HEK293 (cell line): Measurements from ENCODE around the gene MBP.
A peak's percentile ranks its signal among the peaks of the same experiment; 100 is the strongest.

Source experiments
- CTCF ChIA-PET: fragments of 350-600 bp; formaldehyde crosslinking; extraction: SDS; loops from one replicate; lab custom pipeline; 2021; ENCODE audit warnings: antibody characterized with exemption; lab: Yijun Ruan, JAX
- POLR2A ChIA-PET: fragments of 300-600 bp; formaldehyde crosslinking; extraction: SDS; loops from one replicate; lab custom pipeline; 2020; ENCODE audit warnings: antibody characterized with exemption, inconsistent platforms; lab: Yijun Ruan, JAX
- H3K27ac ChIP-seq: fragments of 200-500 bp; sonication (Bioruptor generic); 2 replicates; pipeline ENCODE4 v1.5.1; 2014; ENCODE audit warnings: low read depth, low read length, control low read depth, inconsistent platforms; ENCODE audit errors: extremely low read depth
- H3K36me3 ChIP-seq, 2 experiments: fragments of 200-500 bp in 1 of 2; sonication (Bioruptor generic) in 1 of 2; 1 replicate in 1 of 2; 2 replicates in 1 of 2; pipeline ENCODE4 v1.5.1; 2014 to 2017; ENCODE audit warnings: inconsistent platforms in 2 of 2, low read length in 2 of 2; ENCODE audit not compliant: control insufficient read depth in 2 of 2, insufficient read depth in 1 of 2
- H3K4me1 ChIP-seq: fragments of 200-500 bp; sonication (Bioruptor generic); 2 replicates; pipeline ENCODE4 v1.5.1; 2014; ENCODE audit warnings: mild to moderate bottlenecking, low read length, inconsistent platforms; ENCODE audit not compliant: control insufficient read depth, insufficient read depth
- H3K4me3 ChIP-seq: 2 replicates; pipeline ENCODE4 v1.5.1; 2011; ENCODE audit warnings: low read depth, mild to moderate bottlenecking, control low read depth, low read length, moderate library complexity
- H3K9me3 ChIP-seq: fragments of 200-500 bp; sonication (Bioruptor generic); 2 replicates; pipeline ENCODE4 v1.5.1; 2014; ENCODE audit warnings: low read depth, low read length, inconsistent platforms; ENCODE audit not compliant: control insufficient read depth, insufficient read depth
- EGR2 ChIP-seq: fragments of 450-650 bp; formaldehyde crosslinking; IDR thresholded peaks from 2 replicates; pipeline ENCODE4 v1.5.1; 2016; ENCODE audit warnings: low read depth, missing biosample characterization, missing genetic modification characterization
- GFI1B ChIP-seq: fragments of 450-650 bp; formaldehyde crosslinking; IDR thresholded peaks from 2 replicates; pipeline ENCODE4 v1.5.1; 2016; ENCODE audit warnings: missing biosample characterization, missing genetic modification characterization
- HOXD13 ChIP-seq: sonication (generic); formaldehyde crosslinking; IDR thresholded peaks from 2 replicates; pipeline ENCODE4 v1.8.0; 2022; ENCODE audit warnings: missing genetic modification reagents, borderline replicate concordance
- SALL2 ChIP-seq: fragments of 450-650 bp; formaldehyde crosslinking; IDR thresholded peaks from 2 replicates; pipeline ENCODE4 v1.5.0; 2017; ENCODE audit warnings: missing biosample characterization, mild to moderate bottlenecking, missing genetic modification characterization, borderline replicate concordance
- SCRT1 ChIP-seq: fragments of 450-650 bp; formaldehyde crosslinking; IDR thresholded peaks from 2 replicates; pipeline ENCODE4 v1.5.1; 2016; ENCODE audit warnings: missing biosample characterization, missing genetic modification characterization, borderline replicate concordance
- SCRT2 ChIP-seq: fragments of 450-650 bp; formaldehyde crosslinking; IDR thresholded peaks from 2 replicates; pipeline ENCODE4 v1.5.1; 2016; ENCODE audit warnings: missing biosample characterization, missing genetic modification characterization
- TRIM28 ChIP-seq: IDR thresholded peaks from 2 replicates; pipeline ENCODE4 v1.6.1; 2011; ENCODE audit warnings: low read length, control low read depth, borderline replicate concordance
- ZBTB1 ChIP-seq: fragments of 450-650 bp; formaldehyde crosslinking; IDR thresholded peaks from 2 replicates; pipeline ENCODE4 v1.5.1; 2016; ENCODE audit warnings: missing biosample characterization, missing genetic modification characterization
- ZFHX2 ChIP-seq: fragments of 450-650 bp; formaldehyde crosslinking; conservative IDR thresholded peaks from 2 replicates; pipeline ENCODE4 v1.5.1; 2016; ENCODE audit warnings: missing biosample characterization, missing genetic modification characterization
- ZNF10 ChIP-seq: fragments of 450-650 bp; formaldehyde crosslinking; IDR thresholded peaks from 2 replicates; pipeline ENCODE4 v1.5.1; 2017; ENCODE audit warnings: missing biosample characterization, missing genetic modification characterization
- ZNF133 ChIP-seq: fragments of 450-650 bp; formaldehyde crosslinking; IDR thresholded peaks from 2 replicates; pipeline ENCODE4 v1.5.1; 2016; ENCODE audit warnings: missing biosample characterization, missing genetic modification characterization
- ZNF169 ChIP-seq: fragments of 450-650 bp; formaldehyde crosslinking; IDR thresholded peaks from 2 replicates; pipeline ENCODE4 v1.5.1; 2016; ENCODE audit warnings: missing biosample characterization, missing genetic modification characterization
- ZNF24 ChIP-seq: fragments of 450-650 bp; formaldehyde crosslinking; IDR thresholded peaks from 2 replicates; pipeline ENCODE4 v1.5.1; 2016; ENCODE audit warnings: missing biosample characterization, missing genetic modification characterization
- ZNF514 ChIP-seq: fragments of 450-650 bp; formaldehyde crosslinking; IDR thresholded peaks from 2 replicates; pipeline ENCODE4 v1.5.1; 2016; ENCODE audit warnings: missing biosample characterization, missing genetic modification characterization
- ZNF610 ChIP-seq: fragments of 450-650 bp; formaldehyde crosslinking; IDR thresholded peaks from 2 replicates; pipeline ENCODE4 v1.5.1; 2016; ENCODE audit warnings: missing biosample characterization, missing genetic modification characterization, borderline replicate concordance
- ZNF707 ChIP-seq: fragments of 450-650 bp; formaldehyde crosslinking; IDR thresholded peaks from 2 replicates; pipeline ENCODE4 v1.5.1; 2016; ENCODE audit warnings: missing biosample characterization, missing genetic modification characterization
- ZNF777 ChIP-seq: fragments of 450-650 bp; formaldehyde crosslinking; IDR thresholded peaks from 2 replicates; pipeline ENCODE4 v1.5.1; 2017; ENCODE audit warnings: missing biosample characterization, missing genetic modification characterization, borderline replicate concordance
- ZSCAN23 ChIP-seq: fragments of 450-650 bp; formaldehyde crosslinking; IDR thresholded peaks from 2 replicates; pipeline ENCODE4 v1.5.1; 2016; ENCODE audit warnings: missing biosample characterization, missing genetic modification characterization
- TF ChIP-seq, protein P1 (sequence below): fragments of 450-650 bp; formaldehyde crosslinking; IDR thresholded peaks from 2 replicates; pipeline ENCODE4 v1.5.1; 2016; ENCODE audit warnings: missing biosample characterization, missing genetic modification characterization, borderline replicate concordance
- TF ChIP-seq, protein P2 (sequence below): fragments of 450-650 bp; formaldehyde crosslinking; IDR thresholded peaks from 2 replicates; pipeline ENCODE4 v1.5.1; 2016; ENCODE audit warnings: missing biosample characterization, missing genetic modification characterization

Gene MBP

DNA sequence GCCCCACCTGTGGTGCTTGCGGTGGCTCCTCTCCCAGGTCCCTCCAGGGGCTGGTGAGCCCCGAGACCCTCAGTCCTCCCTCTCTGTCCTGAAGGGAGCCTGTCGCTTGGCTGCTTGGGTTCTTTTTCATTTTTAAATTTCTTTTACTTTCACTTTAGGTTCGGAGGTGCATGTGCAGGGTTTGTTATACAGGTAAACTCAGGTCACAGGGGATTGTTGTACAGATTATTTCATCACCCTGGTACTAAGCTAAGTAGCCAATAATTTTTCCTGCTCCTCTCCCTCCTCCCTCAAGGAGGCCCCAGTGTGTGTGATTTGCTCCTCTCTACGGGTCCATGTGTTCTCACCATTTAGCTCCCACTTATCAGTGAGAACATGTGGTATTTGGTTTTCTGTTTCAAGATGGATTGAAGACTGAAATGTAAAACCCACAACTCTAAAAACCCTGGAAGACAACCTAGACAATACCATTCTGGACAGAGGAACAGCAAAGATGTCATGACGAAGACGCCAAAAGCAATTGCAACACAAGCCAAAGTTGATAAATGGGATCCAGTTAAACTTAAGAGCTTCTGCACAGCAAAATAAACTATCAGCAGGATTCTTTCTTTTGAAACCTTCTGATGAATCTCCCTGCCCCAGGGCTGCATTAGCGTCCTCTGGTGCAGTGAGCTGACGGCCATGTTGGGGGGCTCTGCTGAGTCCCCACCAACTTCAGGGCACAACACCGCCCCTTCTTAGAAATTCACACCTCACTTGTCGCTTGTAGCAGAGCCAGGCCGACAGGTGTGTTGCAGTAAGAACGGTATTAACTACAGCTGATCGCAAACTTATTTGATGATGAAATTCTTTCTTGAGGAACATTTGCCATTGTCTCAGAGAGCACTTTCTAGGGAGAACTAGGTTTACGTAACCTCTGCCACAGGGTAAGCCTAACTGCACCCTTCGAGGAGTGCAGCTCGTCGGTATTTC lies 174.9 kb downstream of the MBP start:
- no peaks in the 10 kb centered on the region for H3K9me3 ChIP-seq
- ChIA-PET POLR2A (no interaction called here), CTCF (interaction anchor here (0.9 to 1.9 kb wide), 3 partner anchors 25 to 156 kb away, joined by 4 to 6 read pairs (median 4); no protein-coding TSS in a partner anchor)
- H3K27ac ChIP-seq, result no peak overlapping the region
- no peak overlapping the region for H3K4me3 ChIP-seq
- H3K4me1 ChIP-seq, result peaks cover 11% of the 10 kb centered on the region
- TF ChIP-seq ZNF24 (tag by site-specific recombination) (no peak), SCRT1 (tag by site-specific recombination) (peak; percentile 63; the same call in 1 of the 2 replicates), SCRT2 (tag by site-specific recombination) (peak; percentile 74)
- H3K36me3 ChIP-seq, result peaks cover 9 to 67% of the 10 kb centered on the region in 2 experiments

DNA sequence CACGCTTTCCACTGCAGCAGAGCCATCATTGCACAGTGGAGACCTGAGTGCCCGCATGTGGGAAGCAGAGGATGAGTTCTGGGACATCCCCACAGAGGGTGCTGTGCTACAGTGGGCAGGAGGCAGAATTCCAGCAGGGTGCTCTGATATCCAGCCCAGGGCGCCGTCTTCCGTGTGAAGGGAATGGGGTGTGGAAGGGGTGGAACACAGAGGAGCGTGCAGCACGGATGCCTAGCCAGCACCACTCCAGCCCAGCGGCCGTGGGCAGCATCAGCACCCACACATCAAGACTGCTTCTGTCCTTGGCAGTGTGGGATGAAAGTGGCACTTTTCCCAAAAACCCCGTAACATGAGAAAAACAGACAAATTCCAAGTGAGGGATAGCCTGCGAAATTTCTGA lies 175.9 kb downstream of the MBP start:
- ChIA-PET POLR2A (no interaction called here), CTCF (no interaction called here)
- TF ChIP-seq HOXD13, result no peak
- peak; percentile 75 for TF ChIP-seq ZFHX2
- peak; percentile 41; the same call in 1 of the 2 replicates for TF ChIP-seq EGR2
- TF ChIP-seq TRIM28, result no peak
- TF ChIP-seq, all 188 proteins: peak for 2
- no peak overlapping the region for H3K4me3 ChIP-seq
- no peaks in the 10 kb centered on the region for H3K9me3 ChIP-seq
- no peak overlapping the region for H3K27ac ChIP-seq
- peaks cover 11% of the 10 kb centered on the region for H3K4me1 ChIP-seq
- peaks cover 17 to 77% of the 10 kb centered on the region in 2 experiments for H3K36me3 ChIP-seq

DNA sequence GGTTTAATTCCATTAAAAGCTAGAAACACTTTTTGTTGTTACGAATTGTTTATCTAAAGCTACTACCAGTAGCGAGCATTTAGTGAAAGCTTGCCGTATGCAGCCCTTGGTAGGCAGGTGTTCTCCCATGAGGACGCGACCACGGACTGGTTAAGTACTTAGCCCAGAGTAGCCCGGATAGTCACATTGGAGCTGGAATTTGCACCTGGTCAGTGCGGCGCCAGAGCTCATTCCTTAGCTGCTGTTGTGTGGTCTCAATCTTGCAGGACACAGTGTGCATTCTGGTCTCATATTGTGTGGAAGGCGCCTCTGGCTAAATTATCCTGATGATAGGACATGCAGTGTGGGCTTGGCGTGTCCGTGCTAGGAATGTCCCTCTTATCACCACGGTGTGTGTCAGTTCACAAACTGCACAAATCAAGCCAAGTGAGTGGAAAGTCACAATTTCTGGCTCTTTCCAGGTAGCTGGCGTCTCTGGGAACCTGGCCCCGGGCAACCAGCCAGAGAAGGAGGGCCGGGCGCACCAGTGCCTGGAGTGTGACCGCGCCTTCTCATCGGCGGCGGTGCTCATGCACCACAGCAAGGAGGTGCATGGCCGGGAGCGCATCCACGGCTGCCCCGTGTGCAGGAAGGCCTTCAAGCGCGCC lies 176.9 kb downstream of the MBP start:
- peaks cover 14 to 78% of the 10 kb centered on the region in 2 experiments; a peak in 2 of 3 replicates for H3K36me3 ChIP-seq
- TF ChIP-seq ZNF169 (tag by site-specific recombination), result no peak
- TF ChIP-seq SALL2 (tag by site-specific recombination), result no peak
- TF ChIP-seq, protein P1, sequence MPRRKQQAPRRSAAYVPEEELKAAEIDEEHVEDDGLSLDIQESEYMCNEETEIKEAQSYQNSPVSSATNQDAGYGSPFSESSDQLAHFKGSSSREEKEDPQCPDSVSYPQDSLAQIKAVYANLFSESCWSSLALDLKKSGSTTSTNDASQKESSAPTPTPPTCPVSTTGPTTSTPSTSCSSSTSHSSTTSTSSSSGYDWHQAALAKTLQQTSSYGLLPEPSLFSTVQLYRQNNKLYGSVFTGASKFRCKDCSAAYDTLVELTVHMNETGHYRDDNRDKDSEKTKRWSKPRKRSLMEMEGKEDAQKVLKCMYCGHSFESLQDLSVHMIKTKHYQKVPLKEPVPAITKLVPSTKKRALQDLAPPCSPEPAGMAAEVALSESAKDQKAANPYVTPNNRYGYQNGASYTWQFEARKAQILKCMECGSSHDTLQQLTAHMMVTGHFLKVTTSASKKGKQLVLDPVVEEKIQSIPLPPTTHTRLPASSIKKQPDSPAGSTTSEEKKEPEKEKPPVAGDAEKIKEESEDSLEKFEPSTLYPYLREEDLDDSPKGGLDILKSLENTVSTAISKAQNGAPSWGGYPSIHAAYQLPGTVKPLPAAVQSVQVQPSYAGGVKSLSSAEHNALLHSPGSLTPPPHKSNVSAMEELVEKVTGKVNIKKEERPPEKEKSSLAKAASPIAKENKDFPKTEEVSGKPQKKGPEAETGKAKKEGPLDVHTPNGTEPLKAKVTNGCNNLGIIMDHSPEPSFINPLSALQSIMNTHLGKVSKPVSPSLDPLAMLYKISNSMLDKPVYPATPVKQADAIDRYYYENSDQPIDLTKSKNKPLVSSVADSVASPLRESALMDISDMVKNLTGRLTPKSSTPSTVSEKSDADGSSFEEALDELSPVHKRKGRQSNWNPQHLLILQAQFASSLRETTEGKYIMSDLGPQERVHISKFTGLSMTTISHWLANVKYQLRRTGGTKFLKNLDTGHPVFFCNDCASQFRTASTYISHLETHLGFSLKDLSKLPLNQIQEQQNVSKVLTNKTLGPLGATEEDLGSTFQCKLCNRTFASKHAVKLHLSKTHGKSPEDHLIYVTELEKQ, result no peak
- TF ChIP-seq ZNF514 (tag by site-specific recombination), result no peak
- ChIA-PET CTCF (interaction anchor here (0.6 to 1.3 kb wide), 3 partner anchors 41 to 154 kb away, joined by 3 to 4 read pairs (median 3); no protein-coding TSS in a partner anchor), POLR2A (no interaction called here)
- peaks cover 11% of the 10 kb centered on the region for H3K4me1 ChIP-seq
- no peak overlapping the region for H3K4me3 ChIP-seq
- no peak overlapping the region for H3K27ac ChIP-seq
- no peaks in the 10 kb centered on the region for H3K9me3 ChIP-seq

DNA sequence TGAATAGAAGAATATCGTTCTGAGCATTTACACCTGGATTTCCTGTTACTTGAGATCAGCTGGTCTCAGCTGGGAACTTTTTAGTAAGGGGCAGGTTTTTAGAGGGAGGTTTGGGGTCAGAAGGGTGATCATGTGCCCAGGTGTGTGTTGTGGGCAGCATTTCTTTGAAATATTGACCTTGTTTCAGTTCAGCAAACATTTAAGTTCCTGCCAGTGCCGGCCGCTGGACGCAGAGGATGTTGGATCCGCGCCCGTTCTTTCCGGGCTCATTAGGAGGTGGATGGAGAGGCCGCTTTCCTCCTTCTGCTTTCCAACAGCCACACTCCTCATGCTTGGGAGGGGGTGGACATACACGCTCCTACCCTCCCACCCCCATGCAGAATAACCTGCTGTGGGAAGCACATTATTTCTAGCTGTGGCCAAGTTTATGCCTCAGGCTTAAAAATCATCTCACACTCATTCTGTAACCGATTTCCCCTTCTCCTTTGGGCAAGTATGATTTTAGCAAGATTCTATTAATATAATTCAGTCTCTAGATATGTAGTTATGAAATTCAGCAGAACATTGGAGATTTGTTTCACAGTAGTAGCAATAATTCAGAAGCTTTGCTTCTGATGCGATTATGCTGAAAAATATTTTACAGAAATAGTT lies 178.9 kb downstream of the MBP start:
- Histone ChIP-seq H3K4me1 (peaks cover 4% of the 10 kb centered on the region), H3K27ac (no peak overlapping the region), H3K36me3 (peaks cover 15 to 70% of the 10 kb centered on the region in 2 experiments), H3K4me3 (no peak overlapping the region), H3K9me3 (no peaks in the 10 kb centered on the region)
- CTCF ChIA-PET, result interaction anchor here (1.0 to 1.8 kb wide), 2 partner anchors 11 to 30 kb away, joined by 3 to 4 read pairs; no protein-coding TSS in a partner anchor
- POLR2A ChIA-PET, result no interaction called here
- TF ChIP-seq ZBTB1 (no peak), GFI1B (tag by site-specific recombination) (no peak), ZSCAN23 (no peak), ZNF707 (tag by site-specific recombination) (no peak), TRIM28 (no peak), ZNF10 (tag by site-specific recombination) (no peak), ZNF133 (tag by site-specific recombination) (no peak), ZNF777 (no peak), ZNF610 (tag by site-specific recombination) (no peak)
- TF ChIP-seq, protein P2, sequence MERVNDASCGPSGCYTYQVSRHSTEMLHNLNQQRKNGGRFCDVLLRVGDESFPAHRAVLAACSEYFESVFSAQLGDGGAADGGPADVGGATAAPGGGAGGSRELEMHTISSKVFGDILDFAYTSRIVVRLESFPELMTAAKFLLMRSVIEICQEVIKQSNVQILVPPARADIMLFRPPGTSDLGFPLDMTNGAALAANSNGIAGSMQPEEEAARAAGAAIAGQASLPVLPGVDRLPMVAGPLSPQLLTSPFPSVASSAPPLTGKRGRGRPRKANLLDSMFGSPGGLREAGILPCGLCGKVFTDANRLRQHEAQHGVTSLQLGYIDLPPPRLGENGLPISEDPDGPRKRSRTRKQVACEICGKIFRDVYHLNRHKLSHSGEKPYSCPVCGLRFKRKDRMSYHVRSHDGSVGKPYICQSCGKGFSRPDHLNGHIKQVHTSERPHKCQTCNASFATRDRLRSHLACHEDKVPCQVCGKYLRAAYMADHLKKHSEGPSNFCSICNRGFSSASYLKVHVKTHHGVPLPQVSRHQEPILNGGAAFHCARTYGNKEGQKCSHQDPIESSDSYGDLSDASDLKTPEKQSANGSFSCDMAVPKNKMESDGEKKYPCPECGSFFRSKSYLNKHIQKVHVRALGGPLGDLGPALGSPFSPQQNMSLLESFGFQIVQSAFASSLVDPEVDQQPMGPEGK (tag by site-specific recombination), result no peak
